Esophagus muscularis mucosa (tissue), 4 donors: ENCODE results near the gene MAGI2. TPM values are rescaled to one million over a fixed set of nuclear protein-coding genes. Genes with fewer than 3 reads are reported as not detected.

Experiments
- DNase-seq: peaks from one replicate; pipeline ENCODE4 v3.0.0-alpha.2; 2017; ENCODE audit errors: extremely low spot score
- H3K27ac ChIP-seq, 4 donors: fragments of 200-600 bp; sonication (generic); replicated peaks in 1 of 4; 1 replicate in 3 of 4; 2 replicates in 1 of 4; pipeline ENCODE4 v1.5.1; 2016 to 2019; ENCODE audit warnings: mild to moderate bottlenecking in 1 of 4
- H3K27me3 ChIP-seq, 4 donors: fragments of 200-600 bp; sonication (generic); one replicate each; pipeline versions ENCODE4 v1.5.1 to v1.6.0; 2016 to 2019
- H3K36me3 ChIP-seq, 4 donors: fragments of 200-600 bp; sonication (generic); one replicate each; pipeline ENCODE4 v1.5.1; 2016 to 2019
- H3K4me1 ChIP-seq, 4 donors: fragments of 200-600 bp; sonication (generic); one replicate each; pipeline ENCODE4 v1.5.1; 2016 to 2019
- H3K4me3 ChIP-seq, 4 donors: fragments of 200-600 bp; sonication (generic); 1 replicate in 2 of 4; 2 replicates in 2 of 4; pipeline ENCODE4 v1.5.1; 2016 to 2019; ENCODE audit warnings: mild to moderate bottlenecking in 4 of 4, moderate library complexity in 1 of 4
- H3K9me3 ChIP-seq, 4 donors: fragments of 200-600 bp; sonication (generic); 1 replicate in 3 of 4; 2 replicates in 1 of 4; pipeline ENCODE4 v1.5.1; 2016 to 2019
- EP300 ChIP-seq: sonication (generic); formaldehyde crosslinking; IDR thresholded peaks from one replicate; pipeline ENCODE4 v1.6.1; 2017; ENCODE audit warnings: antibody characterized with exemption
- POLR2A ChIP-seq: fragments of 450-650 bp; IDR thresholded peaks from one replicate; pipeline ENCODE4 v1.6.1; 2017; ENCODE audit warnings: antibody characterized with exemption, moderate library complexity, mild to moderate bottlenecking, low read depth
- POLR2AphosphoS5 ChIP-seq, 2 donors: sonication (generic); formaldehyde crosslinking; IDR thresholded peaks; one replicate each; pipeline ENCODE4 v1.6.1; 2017; ENCODE audit warnings: antibody characterized with exemption in 2 of 2
- WGBS: methylation state at CpG from one replicate; pipeline ENCODE4 v1.1.5; 2018; 5-methylcytosine and 5-hydroxymethylcytosine counted together
- intact Hi-C: fragments of 100-400 bp; cut with DNase I; formaldehyde crosslinking; loops from one replicate; pipeline ENCODE4 v1.15.1; 2023
- total RNA-seq, 4 donors: library from RNA; depleted of rRNA; stranded (reverse); fragments of >200 nt; gene quantifications; one replicate each; pipeline versions ENCODE4 v1.1.0 to v1.2.1, GENCODE V29; 2016
- TF ChIP-seq, protein P1 (sequence below), 3 experiments: fragments of 200-600 bp in 2 of 3; fragments of 450-650 bp in 1 of 3; sonication (generic) in 2 of 3; IDR thresholded peaks; one replicate each; pipeline ENCODE4 v1.5.1; 2017 to 2019; ENCODE audit warnings: antibody characterized with exemption in 3 of 3, mild to moderate bottlenecking in 2 of 3, moderate library complexity in 1 of 3

The MAGI2 gene
- total RNA-seq, 4 donors from 2014 or later: 14.4 to 22.3 (median 21.2) TPM

DNA sequence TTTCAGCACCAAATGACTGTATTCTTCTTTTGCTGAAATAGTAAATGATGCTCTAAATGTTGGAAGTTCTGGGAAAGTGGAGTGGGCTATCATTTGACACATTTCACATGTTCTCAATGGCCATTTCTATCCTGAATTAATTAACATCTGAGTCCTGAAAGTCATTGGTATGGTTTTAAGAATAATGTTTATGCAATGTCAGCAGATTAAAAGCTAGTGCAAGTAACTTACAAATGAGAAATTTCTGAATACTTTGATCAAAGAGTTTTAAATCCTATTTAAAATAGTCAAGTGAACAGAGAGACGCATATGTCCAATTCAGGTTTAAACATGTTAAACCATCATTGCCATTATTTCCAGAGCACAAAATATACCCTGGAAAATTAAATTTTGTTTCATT is 1146.8 kb downstream of the MAGI2 start:
- DNase-seq: no peak
- 100% methylated on average over 1 of the region's 1 CpG for WGBS
- intact Hi-C loops: no loop called here

DNA sequence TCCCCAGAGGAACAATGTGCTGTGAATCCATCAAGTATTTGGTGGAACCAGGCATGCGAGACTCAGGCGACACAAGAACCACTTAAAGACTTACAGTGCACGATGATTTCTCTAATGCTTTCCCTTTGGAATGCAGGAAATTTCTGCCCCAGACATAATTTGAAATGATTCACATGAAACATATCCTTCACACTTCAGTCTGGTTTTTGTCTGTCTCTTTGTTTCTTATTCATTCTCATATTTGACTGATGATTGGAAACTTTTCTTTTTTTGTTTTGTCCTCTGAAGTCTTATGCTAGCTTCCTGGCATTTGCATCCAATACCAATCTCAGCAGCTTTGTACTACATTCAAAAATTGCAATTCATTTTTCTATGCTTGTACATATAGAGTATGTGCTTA is 1152.1 kb downstream of the MAGI2 start:
- Histone ChIP-seq H3K9me3 (no peaks in the 10 kb centered on the region), H3K4me3 (no peak overlapping the region), H3K36me3 (no peaks in the 10 kb centered on the region), H3K4me1 (peaks cover 0 to 8% (median 0%) of the 10 kb centered on the region in 4 donors), H3K27ac (no peak overlapping the region), H3K27me3 (no peaks in the 10 kb centered on the region)
- TF ChIP-seq, protein P1, sequence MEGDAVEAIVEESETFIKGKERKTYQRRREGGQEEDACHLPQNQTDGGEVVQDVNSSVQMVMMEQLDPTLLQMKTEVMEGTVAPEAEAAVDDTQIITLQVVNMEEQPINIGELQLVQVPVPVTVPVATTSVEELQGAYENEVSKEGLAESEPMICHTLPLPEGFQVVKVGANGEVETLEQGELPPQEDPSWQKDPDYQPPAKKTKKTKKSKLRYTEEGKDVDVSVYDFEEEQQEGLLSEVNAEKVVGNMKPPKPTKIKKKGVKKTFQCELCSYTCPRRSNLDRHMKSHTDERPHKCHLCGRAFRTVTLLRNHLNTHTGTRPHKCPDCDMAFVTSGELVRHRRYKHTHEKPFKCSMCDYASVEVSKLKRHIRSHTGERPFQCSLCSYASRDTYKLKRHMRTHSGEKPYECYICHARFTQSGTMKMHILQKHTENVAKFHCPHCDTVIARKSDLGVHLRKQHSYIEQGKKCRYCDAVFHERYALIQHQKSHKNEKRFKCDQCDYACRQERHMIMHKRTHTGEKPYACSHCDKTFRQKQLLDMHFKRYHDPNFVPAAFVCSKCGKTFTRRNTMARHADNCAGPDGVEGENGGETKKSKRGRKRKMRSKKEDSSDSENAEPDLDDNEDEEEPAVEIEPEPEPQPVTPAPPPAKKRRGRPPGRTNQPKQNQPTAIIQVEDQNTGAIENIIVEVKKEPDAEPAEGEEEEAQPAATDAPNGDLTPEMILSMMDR (IDR thresholded peaks at IDR 0.05): no peak
- TF ChIP-seq EP300 (no peak), POLR2A (no peak), POLR2AphosphoS5 (IDR thresholded peaks at IDR 0.05) (no peak)
- 54% methylated on average over 3 of the region's 3 CpGs for WGBS
- no peak for DNase-seq
- intact Hi-C loops: no loop called here

More for the DNA sequence above, 1146.8 kb downstream of the MAGI2 start:
- TF ChIP-seq POLR2A (no peak), EP300 (no peak), POLR2AphosphoS5 (IDR thresholded peaks at IDR 0.05) (no peak)
- TF ChIP-seq, protein P1 (IDR thresholded peaks at IDR 0.05): no peak
- no peak overlapping the region for H3K27ac ChIP-seq
- no peaks in the 10 kb centered on the region for H3K9me3 ChIP-seq
- no peaks in the 10 kb centered on the region for H3K36me3 ChIP-seq
- no peak overlapping the region for H3K4me3 ChIP-seq
- peaks cover 0 to 2% (median 0%) of the 10 kb centered on the region in 4 donors for H3K4me1 ChIP-seq
- no peaks in the 10 kb centered on the region for H3K27me3 ChIP-seq

DNA sequence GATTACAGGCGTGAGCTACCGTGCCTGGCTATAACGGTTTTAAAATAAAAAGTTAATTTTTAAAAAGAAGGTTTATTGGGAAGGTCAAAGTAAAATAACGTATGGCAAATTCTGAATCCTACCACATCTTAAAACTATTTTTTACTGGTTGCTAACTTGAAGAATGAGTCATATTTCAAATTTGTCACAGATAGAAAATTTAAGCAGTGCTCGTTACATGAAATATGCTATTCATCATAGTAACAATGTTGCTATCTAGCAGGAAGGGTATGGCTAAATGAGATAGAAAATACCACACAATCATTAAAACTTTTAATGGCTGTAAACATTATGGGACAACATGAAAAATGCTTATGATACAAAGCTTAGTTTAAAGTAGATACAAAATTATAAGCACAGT is 1154.4 kb downstream of the MAGI2 start:
- no peak overlapping the region for H3K27ac ChIP-seq
- intact Hi-C loops: no loop called here
- no peaks in the 10 kb centered on the region for H3K36me3 ChIP-seq
- H3K4me3 ChIP-seq: no peak overlapping the region
- peaks cover 0 to 8% (median 0%) of the 10 kb centered on the region in 4 donors for H3K4me1 ChIP-seq
- TF ChIP-seq POLR2AphosphoS5 (IDR thresholded peaks at IDR 0.05) (no peak), POLR2A (no peak), EP300 (no peak)
- TF ChIP-seq, protein P1 (IDR thresholded peaks at IDR 0.05): no peak
- H3K9me3 ChIP-seq: no peaks in the 10 kb centered on the region
- WGBS: 81% methylated on average over 5 of the region's 5 CpGs
- DNase-seq: no peak
- H3K27me3 ChIP-seq: no peaks in the 10 kb centered on the region

DNA sequence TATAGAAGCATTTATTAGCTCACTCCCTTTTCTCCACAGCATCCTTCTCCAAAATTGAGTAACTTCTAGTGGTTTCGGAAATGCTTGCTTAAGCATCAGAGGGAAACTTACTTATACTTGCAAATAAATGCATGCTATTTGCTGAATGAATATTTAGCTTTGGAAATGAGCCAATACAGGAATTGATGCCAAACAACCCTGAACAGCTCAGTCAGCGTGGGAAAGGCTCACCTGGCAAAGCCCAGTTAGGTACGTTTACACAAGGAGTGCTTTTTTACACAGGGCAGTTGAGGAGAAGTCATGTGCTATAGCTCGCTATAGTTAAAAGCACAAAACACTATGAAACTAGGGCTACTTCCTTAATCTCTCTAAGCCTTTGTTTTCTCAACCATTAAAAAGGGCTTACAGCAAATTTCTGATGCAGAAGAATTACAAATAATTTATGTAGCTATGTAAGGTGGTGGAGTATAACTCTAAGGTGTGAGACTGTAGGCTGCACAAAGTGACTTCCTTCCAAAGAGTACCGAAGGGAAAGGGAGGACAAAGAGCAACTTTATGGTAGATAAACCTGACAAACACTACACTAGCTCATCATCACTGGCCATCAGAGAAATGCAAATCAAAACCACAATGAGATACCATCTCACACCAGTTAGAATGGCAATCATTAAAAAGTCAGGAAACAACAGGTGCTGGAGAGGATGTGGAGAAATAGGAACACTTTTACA is 1156.7 kb downstream of the MAGI2 start:
- H3K36me3 ChIP-seq: no peaks in the 10 kb centered on the region
- intact Hi-C loops: no loop called here
- H3K4me3 ChIP-seq: no peak overlapping the region
- no peaks in the 10 kb centered on the region for H3K27me3 ChIP-seq
- no peak for DNase-seq
- H3K4me1 ChIP-seq: peaks cover 0 to 8% (median 0%) of the 10 kb centered on the region in 4 donors
- WGBS: 85% methylated on average over 5 of the region's 5 CpGs
- H3K9me3 ChIP-seq: no peaks in the 10 kb centered on the region
- no peak overlapping the region for H3K27ac ChIP-seq
- TF ChIP-seq POLR2A (no peak), EP300 (no peak), POLR2AphosphoS5 (IDR thresholded peaks at IDR 0.05) (no peak)
- TF ChIP-seq, protein P1 (IDR thresholded peaks at IDR 0.05): no peak
